GM04504 (cell line): ENCODE measurements around the gene EOMES.
A peak's percentile ranks its signal among the peaks of the same experiment; 100 is the strongest.

ENCODE experiments used
- DNase-seq: peaks from one replicate; pipeline ENCODE4 v3.0.0-alpha.2; 2012; ENCODE audit warnings: low read depth

EOMES gene

GRCh38 chr3:27680517-27681246 lies 41.4 kb downstream of the EOMES start:
- no peak for DNase-seq

- no peak for DNase-seq
Measured at GRCh38 chr3:27679691-27680090, 42.4 kb downstream of the EOMES start.

- DNase-seq, result no peak
Measured at GRCh38 chr3:27678234-27678633, 43.9 kb downstream of the EOMES start.

- DNase-seq, result peak; percentile 90
Measured at GRCh38 chr3:27677565-27677964, 44.6 kb downstream of the EOMES start.

GRCh38 chr3:27675287-27675686 lies 46.8 kb downstream of the EOMES start:
- DNase-seq, result no peak

GRCh38 chr3:27673701-27674100 lies 48.4 kb downstream of the EOMES start:
- DNase-seq, result no peak

GRCh38 chr3:27671101-27671500 lies 51.0 kb downstream of the EOMES start:
- no peak for DNase-seq

- no peak for DNase-seq
Measured at GRCh38 chr3:27670619-27671018, 51.5 kb downstream of the EOMES start.

GRCh38 chr3:27669591-27669990 lies 52.5 kb downstream of the EOMES start:
- no peak for DNase-seq

GRCh38 chr3:27667751-27668150 lies 54.4 kb downstream of the EOMES start:
- DNase-seq, result no peak

GRCh38 chr3:27666708-27667107 lies 55.4 kb downstream of the EOMES start:
- peak; percentile 72 for DNase-seq

- DNase-seq, result no peak
Measured at GRCh38 chr3:27666272-27666671, 55.9 kb downstream of the EOMES start.
